Body of pancreas (tissue), 4 donors: ENCODE results near the gene LRWD1. TPM values are rescaled to one million over a fixed set of nuclear protein-coding genes. Genes with fewer than 3 reads are reported as not detected.
A peak's percentile ranks its signal among the peaks of the same experiment; 100 is the strongest.

Experiments used
- ATAC-seq: fragments of 150-250 bp; one replicate; pipeline ENCODE4 v1.9.1; 2016
- DNase-seq, 4 donors: peaks; one replicate each; pipeline ENCODE4 v3.0.0-alpha.2; 2019
- H3K27ac ChIP-seq, 4 donors: fragments of 200-600 bp; sonication (generic); 1 replicate in 3 of 4; 2 replicates in 1 of 4; pipeline versions ENCODE4 v1.5.1 to v1.6.1; 2016 to 2019; ENCODE audit warnings: mild to moderate bottlenecking in 1 of 4, mixed read lengths in 1 of 4, moderate library complexity in 1 of 4
- H3K27me3 ChIP-seq, 2 donors: fragments of 200-600 bp; sonication (generic); one replicate each; pipeline ENCODE4 v1.6.0; 2016; ENCODE audit warnings: mild to moderate bottlenecking in 1 of 2
- H3K36me3 ChIP-seq, 2 donors: fragments of 200-600 bp; sonication (generic); replicated peaks in 1 of 2; 2 replicates each; pipeline ENCODE4 v1.5.1; 2016; ENCODE audit warnings: low read depth in 2 of 2; ENCODE audit not compliant: insufficient read depth in 1 of 2
- H3K4me1 ChIP-seq: fragments of 200-600 bp; sonication (generic); one replicate; pipeline ENCODE4 v1.6.0; 2016
- H3K4me3 ChIP-seq, 2 donors: fragments of 200-600 bp; sonication (generic); 1 replicate in 1 of 2; 2 replicates in 1 of 2; pipeline ENCODE4 v1.5.1; 2016 to 2019
- H3K9me3 ChIP-seq, 3 donors: fragments of 200-600 bp; sonication (generic); 1 replicate in 2 of 3; 2 replicates in 1 of 3; pipeline ENCODE4 v1.5.1; 2016
- POLR2A ChIP-seq, 3 donors: fragments of 450-650 bp; IDR thresholded peaks; one replicate each; pipeline ENCODE4 v1.6.1; 2016; ENCODE audit warnings: antibody characterized with exemption in 3 of 3, mild to moderate bottlenecking in 2 of 3
- WGBS, 2 donors: methylation state at CpG; one replicate each; pipeline ENCODE4 v1.1.5; 2017; 5-methylcytosine and 5-hydroxymethylcytosine counted together
- intact Hi-C: fragments of 100-400 bp; cut with DNase I; formaldehyde crosslinking; loops from one replicate; pipeline ENCODE4 v1.15.1; 2023
- total RNA-seq, 2 donors: library from RNA; depleted of rRNA; stranded (reverse); fragments of >200 nt; gene quantifications; one replicate each; pipeline ENCODE4 v1.1.0, GENCODE V29; 2016
- TF ChIP-seq, protein P1 (sequence below), 7 experiments: fragments of 450-650 bp in 4 of 7; fragments of 200-600 bp in 3 of 7; sonication (generic) in 3 of 7; IDR thresholded peaks; one replicate each; pipeline ENCODE4 v1.5.1; 2016 to 2019; ENCODE audit warnings: antibody characterized with exemption in 7 of 7

The LRWD1 gene
- total RNA-seq, 2 donors from 2014 or later: 13.7 to 27.4 TPM

DNA sequence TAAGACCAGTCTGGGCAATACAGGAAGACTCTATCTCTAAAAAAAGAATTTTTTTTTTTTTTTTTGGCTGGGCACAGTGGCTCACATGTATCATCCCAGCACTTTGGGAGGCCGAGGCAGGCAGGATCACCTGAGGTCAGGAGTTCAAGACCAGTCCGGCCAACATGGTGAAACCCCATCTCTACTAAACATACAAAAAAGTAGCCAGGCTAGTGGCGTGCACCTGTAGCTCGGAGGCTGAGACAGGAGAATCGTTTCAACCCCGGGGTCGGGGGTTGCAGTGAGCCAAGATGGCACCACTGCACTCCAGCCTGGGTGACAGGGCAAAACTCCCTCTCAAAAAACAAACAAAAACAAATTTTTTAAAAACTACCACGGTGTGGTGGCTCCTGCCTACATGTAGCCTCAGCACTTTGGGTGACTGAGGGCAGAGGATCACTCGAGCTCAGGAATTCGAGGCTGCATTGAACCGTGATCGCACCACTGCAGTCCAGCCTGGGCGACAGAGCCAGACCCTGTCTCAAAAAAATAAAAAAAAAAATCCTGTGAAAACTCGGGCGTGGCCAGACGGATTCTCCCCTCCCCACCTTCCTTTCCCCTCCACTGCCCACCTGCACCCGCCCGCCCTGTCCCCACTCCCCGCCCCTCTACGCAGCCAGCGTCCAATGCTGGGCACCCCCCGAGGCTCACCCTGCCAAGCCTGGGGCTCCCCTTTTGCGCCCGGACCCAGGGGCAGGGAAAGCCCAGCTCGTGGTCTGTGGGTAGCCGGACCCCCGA, 32.2 kb upstream of the LRWD1 start:
- no peaks in the 10 kb centered on the region for H3K36me3 ChIP-seq
- TF ChIP-seq POLR2A (IDR thresholded peaks at IDR 0.05): no peak
- TF ChIP-seq, protein P1, sequence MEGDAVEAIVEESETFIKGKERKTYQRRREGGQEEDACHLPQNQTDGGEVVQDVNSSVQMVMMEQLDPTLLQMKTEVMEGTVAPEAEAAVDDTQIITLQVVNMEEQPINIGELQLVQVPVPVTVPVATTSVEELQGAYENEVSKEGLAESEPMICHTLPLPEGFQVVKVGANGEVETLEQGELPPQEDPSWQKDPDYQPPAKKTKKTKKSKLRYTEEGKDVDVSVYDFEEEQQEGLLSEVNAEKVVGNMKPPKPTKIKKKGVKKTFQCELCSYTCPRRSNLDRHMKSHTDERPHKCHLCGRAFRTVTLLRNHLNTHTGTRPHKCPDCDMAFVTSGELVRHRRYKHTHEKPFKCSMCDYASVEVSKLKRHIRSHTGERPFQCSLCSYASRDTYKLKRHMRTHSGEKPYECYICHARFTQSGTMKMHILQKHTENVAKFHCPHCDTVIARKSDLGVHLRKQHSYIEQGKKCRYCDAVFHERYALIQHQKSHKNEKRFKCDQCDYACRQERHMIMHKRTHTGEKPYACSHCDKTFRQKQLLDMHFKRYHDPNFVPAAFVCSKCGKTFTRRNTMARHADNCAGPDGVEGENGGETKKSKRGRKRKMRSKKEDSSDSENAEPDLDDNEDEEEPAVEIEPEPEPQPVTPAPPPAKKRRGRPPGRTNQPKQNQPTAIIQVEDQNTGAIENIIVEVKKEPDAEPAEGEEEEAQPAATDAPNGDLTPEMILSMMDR (IDR thresholded peaks at IDR 0.05): no peak
- peaks cover 9% of the 10 kb centered on the region for H3K4me1 ChIP-seq
- ATAC-seq: peak; percentile 51
- H3K27me3 ChIP-seq: no peaks in the 10 kb centered on the region
- intact Hi-C loops: no loop called here
- WGBS, 2 donors: 21 to 29% methylated on average over 16 to 27 of the region's 27 CpGs
- no peaks in the 10 kb centered on the region for H3K9me3 ChIP-seq
- H3K27ac ChIP-seq: peak overlapping the region in 3 of 4 donors; percentile 58 to 69 (median 60)
- peak in 2 of 4 donors; percentile 24 to 33 for DNase-seq
- peak overlapping the region; percentile 30 to 53 for H3K4me3 ChIP-seq

DNA sequence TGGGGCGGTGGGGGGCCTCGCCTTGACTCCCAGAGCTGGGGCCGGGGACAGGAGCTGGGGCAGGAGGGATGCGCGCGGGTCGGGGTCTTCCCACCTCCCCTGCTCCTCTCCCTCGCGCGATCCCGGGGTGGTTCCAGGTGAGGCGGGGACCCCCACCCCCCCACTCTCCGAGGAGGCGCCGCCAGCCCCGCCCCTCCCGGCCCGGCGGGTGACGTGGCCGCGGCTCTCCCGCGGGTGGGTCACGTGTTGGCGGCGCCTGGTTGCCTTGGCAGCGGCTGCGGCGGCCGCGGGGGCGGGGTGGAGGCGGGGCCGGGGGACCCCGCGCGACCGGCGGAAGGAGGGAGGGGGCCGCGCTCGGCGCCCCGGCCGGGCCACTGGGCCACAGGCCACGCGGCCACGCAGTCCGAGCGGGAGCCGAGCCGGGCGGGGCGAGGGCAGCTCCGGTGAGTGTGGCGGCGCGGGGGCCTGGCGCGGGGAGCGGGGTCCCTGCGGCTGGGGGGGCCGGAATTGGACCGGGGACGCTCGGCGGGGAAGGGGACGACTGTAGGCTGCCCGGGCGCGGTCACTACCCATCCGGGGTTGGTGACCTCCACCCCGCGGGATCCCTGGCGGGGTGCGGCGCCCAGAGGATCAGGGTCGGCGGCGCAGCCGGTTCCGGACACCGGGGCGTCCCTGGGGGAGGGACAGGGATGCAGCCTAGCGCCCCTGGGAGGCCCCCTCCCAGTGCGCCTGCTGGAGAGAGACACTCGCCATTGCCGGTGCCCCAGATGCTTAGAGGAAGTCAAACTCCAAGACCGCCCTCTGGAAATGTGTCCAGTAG, 31.4 kb upstream of the LRWD1 start, which contains the start of gene ORAI2:
Gene ORAI2 (plus strand): TSS at position 357 of the 820 bp plus-strand sequence. CDS start 5,382 bp downstream, outside the sequence.
- intact Hi-C loops: no loop called here
- peak; percentile 83 for ATAC-seq
- 0 to 1% methylated on average over 10 to 73 of the region's 90 CpGs for WGBS, 2 donors
- H3K27ac ChIP-seq: peak within 1 kb of the TSS in 3 of 4 donors; percentile 58 to 69 (median 60)
- H3K4me1 ChIP-seq: peaks cover 9% of the 10 kb centered on the region
- H3K27me3 ChIP-seq: no peaks in the 10 kb centered on the region
- TF ChIP-seq, protein P1 (IDR thresholded peaks at IDR 0.05): no peak
- peak in 1 of 3 donors; percentile 8 for TF ChIP-seq POLR2A (IDR thresholded peaks at IDR 0.05)
- H3K36me3 ChIP-seq: no peaks in the 10 kb centered on the region
- peak; percentile 76 to 84 (median 78) for DNase-seq
- no peaks in the 10 kb centered on the region for H3K9me3 ChIP-seq
- H3K4me3 ChIP-seq: peak within 1 kb of the TSS; percentile 62 to 63

- 23 to 34% methylated on average over 7 to 9 of the region's 9 CpGs for WGBS, 2 donors
- ATAC-seq (no peak), DNase-seq (no peak)
- peak overlapping the region; percentile 62 to 63 for H3K4me3 ChIP-seq
- peaks cover 9% of the 10 kb centered on the region for H3K4me1 ChIP-seq
- H3K27me3 ChIP-seq: no peaks in the 10 kb centered on the region
- intact Hi-C loops: no loop called here
- TF ChIP-seq POLR2A (IDR thresholded peaks at IDR 0.05): no peak
- TF ChIP-seq, protein P1 (IDR thresholded peaks at IDR 0.05): no peak
- peak overlapping the region in 3 of 4 donors; percentile 35 to 58 (median 40) for H3K27ac ChIP-seq
- H3K36me3 ChIP-seq: no peaks in the 10 kb centered on the region
- H3K9me3 ChIP-seq: no peaks in the 10 kb centered on the region
Observed at GRCh38 chr7:102434039-102434486, 30.7 kb upstream of the LRWD1 start.

- peaks cover 9% of the 10 kb centered on the region for H3K4me1 ChIP-seq
- intact Hi-C loops: no loop called here
- 84 to 86% methylated on average over 10 of the region's 10 CpGs for WGBS, 2 donors
- DNase-seq (no peak), ATAC-seq (no peak)
- TF ChIP-seq POLR2A (IDR thresholded peaks at IDR 0.05): no peak
- TF ChIP-seq, protein P1 (IDR thresholded peaks at IDR 0.05): no peak
- no peaks in the 10 kb centered on the region for H3K27me3 ChIP-seq
- no peak overlapping the region for H3K4me3 ChIP-seq
- no peaks in the 10 kb centered on the region for H3K9me3 ChIP-seq
- no peak overlapping the region for H3K27ac ChIP-seq
- no peaks in the 10 kb centered on the region for H3K36me3 ChIP-seq
Observed at GRCh38 chr7:102436118-102436517, 28.7 kb upstream of the LRWD1 start.
